RWPE2 (cell line): ENCODE data around the gene ASPG.
"Not testable (repeated sequence)": the region's sequence is repeated elsewhere in the genome, so short reads cannot be mapped to it uniquely, and the experiment has no call there.

Experiments
- ATAC-seq: fragments of 200-7000 bp; cut with Tn5 transposase; 3 replicates; pipeline ENCODE4 v1.9.1; 2021; ENCODE audit warnings: low read depth
- DNase-seq: peaks from one replicate; pipeline ENCODE4 v3.0.0-alpha.2; 2020; ENCODE audit warnings: low spot score
- H3K27ac ChIP-seq: fragments of 450-650 bp; 2 replicates; pipeline ENCODE4 v1.5.1; 2017; ENCODE audit warnings: mild to moderate bottlenecking; ENCODE audit not compliant: poor library complexity, severe bottlenecking
- H3K27me3 ChIP-seq: fragments of 250-450 bp; sonication (Bioruptor Pico); 2 replicates; pipeline ENCODE4 v1.5.1; 2021; ENCODE audit warnings: mild to moderate bottlenecking, moderate library complexity; ENCODE audit not compliant: insufficient read depth, poor library complexity, severe bottlenecking
- H3K36me3 ChIP-seq: fragments of 250-450 bp; sonication (Bioruptor Pico); 2 replicates; pipeline ENCODE4 v1.5.1; 2020; ENCODE audit warnings: low read depth, mild to moderate bottlenecking, moderate library complexity
- H3K4me1 ChIP-seq: fragments of 250-450 bp; sonication (Bioruptor Pico); 2 replicates; pipeline ENCODE4 v1.5.1; 2021; ENCODE audit warnings: mild to moderate bottlenecking, moderate library complexity; ENCODE audit not compliant: insufficient read depth, poor library complexity, severe bottlenecking
- H3K4me3 ChIP-seq: fragments of 250-450 bp; sonication (Bioruptor Pico); 2 replicates; pipeline ENCODE4 v1.5.1; 2021; ENCODE audit warnings: mild to moderate bottlenecking, moderate library complexity; ENCODE audit not compliant: severe bottlenecking
- H3K9me3 ChIP-seq: fragments of 250-450 bp; sonication (Bioruptor Pico); 2 replicates; pipeline ENCODE4 v1.5.1; 2021; ENCODE audit warnings: mild to moderate bottlenecking, moderate library complexity; ENCODE audit not compliant: severe bottlenecking
- TF ChIP-seq, protein P1 (sequence below): fragments of 450-650 bp; IDR thresholded peaks from one replicate; pipeline ENCODE4 v1.5.1; 2017; ENCODE audit warnings: mild to moderate bottlenecking, moderate library complexity; ENCODE audit not compliant: poor library complexity, severe bottlenecking

ASPG gene

DNA sequence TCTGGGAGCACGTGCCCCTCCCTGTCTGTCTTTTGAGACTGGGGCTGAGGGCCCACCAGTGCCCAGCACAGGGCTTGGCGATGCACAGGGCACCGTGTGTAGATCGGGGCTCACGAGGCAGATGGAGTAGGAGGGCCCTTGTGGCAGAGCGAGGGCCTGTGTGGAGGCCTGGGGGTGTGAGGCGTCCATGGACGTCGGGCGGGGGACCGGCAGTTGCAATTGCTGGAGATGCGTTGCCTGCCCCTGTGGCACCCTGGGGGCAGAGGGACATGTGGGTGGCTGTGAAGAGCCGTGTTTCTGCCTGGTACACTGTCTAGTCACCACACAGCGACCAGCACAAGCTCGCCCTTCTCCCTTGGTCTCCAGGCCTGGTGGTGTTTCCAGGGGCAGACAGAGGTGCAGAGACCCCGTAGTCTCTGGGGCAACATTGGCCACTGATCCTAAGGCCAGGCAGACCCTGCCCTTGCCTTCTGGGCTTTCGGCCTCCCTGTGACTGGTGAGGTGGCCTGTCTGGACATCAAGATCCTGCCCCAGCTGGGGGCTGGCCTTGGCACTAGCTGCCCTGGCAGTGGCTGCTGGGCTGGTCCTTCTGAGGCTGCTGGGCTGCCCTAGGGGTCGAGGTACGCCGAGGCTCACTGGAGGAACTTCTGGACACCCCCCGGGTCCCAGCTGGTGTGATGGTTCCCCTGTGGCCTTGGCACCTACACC lies 67.3 kb downstream of the ASPG start:
- TF ChIP-seq, protein P1, sequence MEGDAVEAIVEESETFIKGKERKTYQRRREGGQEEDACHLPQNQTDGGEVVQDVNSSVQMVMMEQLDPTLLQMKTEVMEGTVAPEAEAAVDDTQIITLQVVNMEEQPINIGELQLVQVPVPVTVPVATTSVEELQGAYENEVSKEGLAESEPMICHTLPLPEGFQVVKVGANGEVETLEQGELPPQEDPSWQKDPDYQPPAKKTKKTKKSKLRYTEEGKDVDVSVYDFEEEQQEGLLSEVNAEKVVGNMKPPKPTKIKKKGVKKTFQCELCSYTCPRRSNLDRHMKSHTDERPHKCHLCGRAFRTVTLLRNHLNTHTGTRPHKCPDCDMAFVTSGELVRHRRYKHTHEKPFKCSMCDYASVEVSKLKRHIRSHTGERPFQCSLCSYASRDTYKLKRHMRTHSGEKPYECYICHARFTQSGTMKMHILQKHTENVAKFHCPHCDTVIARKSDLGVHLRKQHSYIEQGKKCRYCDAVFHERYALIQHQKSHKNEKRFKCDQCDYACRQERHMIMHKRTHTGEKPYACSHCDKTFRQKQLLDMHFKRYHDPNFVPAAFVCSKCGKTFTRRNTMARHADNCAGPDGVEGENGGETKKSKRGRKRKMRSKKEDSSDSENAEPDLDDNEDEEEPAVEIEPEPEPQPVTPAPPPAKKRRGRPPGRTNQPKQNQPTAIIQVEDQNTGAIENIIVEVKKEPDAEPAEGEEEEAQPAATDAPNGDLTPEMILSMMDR, result no peak
- Histone ChIP-seq H3K36me3 (no peaks in the 10 kb centered on the region), H3K27ac (no peak overlapping the region), H3K27me3 (no peaks in the 10 kb centered on the region), H3K9me3 (no peaks in the 10 kb centered on the region), H3K4me3 (no peak overlapping the region), H3K4me1 (no peaks in the 10 kb centered on the region)
- no peak for ATAC-seq
- DNase-seq, result no peak

DNA sequence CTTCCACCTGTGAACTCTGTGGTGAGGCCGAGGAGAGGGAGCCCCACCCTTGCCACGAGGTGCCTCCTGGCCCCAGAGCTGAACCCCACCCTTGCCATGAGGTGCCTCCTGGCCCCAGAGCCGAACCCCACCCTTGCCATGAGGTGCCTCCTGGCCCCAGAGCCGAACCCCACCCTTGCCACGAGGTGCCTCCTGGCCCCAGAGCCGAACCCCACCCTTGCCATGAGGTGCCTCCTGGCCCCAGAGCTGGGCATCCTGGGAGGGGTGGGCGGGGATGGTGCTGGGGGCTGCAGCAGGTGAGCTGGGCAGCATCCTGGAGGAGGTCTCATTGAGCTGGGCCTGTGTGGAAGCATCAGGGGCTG lies 67.9 kb downstream of the ASPG start:
- H3K9me3 ChIP-seq, ATAC-seq, H3K4me1 ChIP-seq, H3K27ac ChIP-seq, H3K36me3 ChIP-seq, H3K27me3 ChIP-seq, DNase-seq, H3K4me3 ChIP-seq: not testable (repeated sequence)

DNA sequence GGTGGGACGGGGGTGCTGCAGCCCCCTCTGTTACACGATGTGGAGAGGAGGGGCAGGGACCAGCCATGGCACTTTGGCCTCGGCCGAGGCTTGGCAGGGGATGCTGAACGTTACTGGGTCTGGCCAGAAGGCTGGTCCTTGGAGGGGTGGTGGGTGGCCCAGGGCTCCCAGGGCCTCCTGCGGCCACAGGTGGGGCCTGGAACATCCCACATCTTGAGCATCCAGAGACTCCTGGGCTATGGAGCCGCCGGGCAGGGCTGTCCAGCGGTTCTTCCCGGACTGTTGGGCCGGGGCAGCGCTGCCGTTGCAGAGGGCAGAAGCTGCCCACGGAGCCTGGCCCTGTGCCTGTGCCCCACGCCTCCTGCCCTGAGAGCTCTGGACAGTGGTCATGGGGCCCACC lies 68.7 kb downstream of the ASPG start:
- TF ChIP-seq, protein P1, result no peak
- Histone ChIP-seq H3K27ac (no peak overlapping the region), H3K4me1 (no peaks in the 10 kb centered on the region), H3K36me3 (no peaks in the 10 kb centered on the region), H3K27me3 (no peaks in the 10 kb centered on the region), H3K4me3 (no peak overlapping the region), H3K9me3 (no peaks in the 10 kb centered on the region)
- ATAC-seq (no peak), DNase-seq (no peak)

DNA sequence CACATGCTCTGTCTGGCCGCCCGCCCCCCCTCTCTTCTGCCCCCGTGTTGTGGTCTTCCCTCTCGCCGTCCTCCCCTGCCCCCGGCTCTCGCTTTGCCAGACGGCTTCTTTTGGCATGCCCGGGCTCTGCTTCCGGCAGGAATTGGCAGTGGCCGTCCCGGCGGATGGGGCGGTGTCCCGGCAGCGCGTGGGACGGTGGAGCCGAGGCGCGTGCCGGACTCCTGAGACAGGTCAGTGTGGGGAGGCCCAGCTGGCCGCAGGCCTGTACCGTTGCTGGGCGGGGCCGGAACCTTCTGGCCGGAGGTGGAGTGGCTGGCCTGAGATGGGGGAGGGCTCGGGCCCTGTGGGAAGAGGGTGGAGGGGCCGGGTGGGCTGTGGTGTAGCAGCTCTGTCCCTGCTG lies 70.0 kb downstream of the ASPG start:
- Histone ChIP-seq H3K27ac (no peak overlapping the region), H3K4me3 (no peak overlapping the region), H3K9me3 (no peaks in the 10 kb centered on the region), H3K27me3 (no peaks in the 10 kb centered on the region), H3K36me3 (no peaks in the 10 kb centered on the region), H3K4me1 (no peaks in the 10 kb centered on the region)
- TF ChIP-seq, protein P1, result no peak
- DNase-seq (no peak), ATAC-seq (no peak)

DNA sequence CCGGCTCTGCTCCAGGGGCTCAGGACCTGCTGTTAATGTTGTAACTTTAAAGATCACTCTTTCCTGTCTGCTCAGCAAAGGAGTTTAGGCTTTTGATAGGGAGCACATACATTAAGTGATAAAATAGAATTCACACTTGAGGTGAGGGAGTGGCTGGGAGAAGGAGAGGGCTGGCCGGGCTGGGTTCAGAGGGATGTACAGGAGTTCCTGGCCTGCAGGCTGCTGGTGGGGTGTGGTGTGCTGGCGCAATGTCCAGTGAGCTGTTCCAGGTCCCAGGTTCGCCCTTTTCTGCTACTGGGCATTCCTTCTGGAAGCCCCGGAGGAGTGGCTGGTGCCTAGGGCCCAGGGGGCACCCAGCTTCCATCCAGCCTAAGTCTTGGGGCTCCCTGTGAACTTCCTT lies 70.6 kb downstream of the ASPG start:
- TF ChIP-seq, protein P1, result no peak
- H3K4me1 ChIP-seq, result no peaks in the 10 kb centered on the region
- H3K27ac ChIP-seq, result no peak overlapping the region
- no peaks in the 10 kb centered on the region for H3K36me3 ChIP-seq
- ATAC-seq (no peak), DNase-seq (no peak)
- H3K27me3 ChIP-seq, result no peaks in the 10 kb centered on the region
- no peaks in the 10 kb centered on the region for H3K9me3 ChIP-seq
- no peak overlapping the region for H3K4me3 ChIP-seq
